Transverse colon (tissue), 4 donors: ENCODE measurements around the gene OR56A3. TPM values are rescaled to one million over a fixed set of nuclear protein-coding genes. Genes with fewer than 3 reads are reported as not detected.

Experiments used
- DNase-seq: peaks from one replicate; pipeline ENCODE4 v3.0.0-alpha.2; 2019
- H3K27ac ChIP-seq, 4 donors: fragments of 200-600 bp; sonication (generic); 2 replicates each; pipeline ENCODE4 v1.5.1; 2016 to 2018; ENCODE audit warnings: inconsistent platforms in 4 of 4
- H3K27me3 ChIP-seq: fragments of 200-600 bp; sonication (generic); 2 replicates; pipeline ENCODE4 v1.5.1; 2017; ENCODE audit warnings: inconsistent platforms
- H3K36me3 ChIP-seq, 4 donors: fragments of 200-600 bp; sonication (generic); 2 replicates each; pipeline ENCODE4 v1.5.1; 2017 to 2019; ENCODE audit warnings: inconsistent platforms in 4 of 4
- H3K4me1 ChIP-seq, 4 donors: fragments of 200-600 bp; sonication (generic); 2 replicates each; pipeline ENCODE4 v1.5.1; 2017 to 2020; ENCODE audit warnings: inconsistent platforms in 4 of 4
- H3K4me3 ChIP-seq, 4 donors: fragments of 200-600 bp; sonication (generic); 1 replicate in 1 of 4; 2 replicates in 3 of 4; pipeline versions ENCODE4 v1.5.1 to v1.6.1; 2017 to 2019; ENCODE audit warnings: inconsistent platforms in 4 of 4
- H3K9me3 ChIP-seq, 2 donors: fragments of 200-600 bp; sonication (generic); 2 replicates each; pipeline ENCODE4 v1.5.1; 2017 to 2019; ENCODE audit warnings: inconsistent platforms in 2 of 2
- CTCF ChIP-seq, 5 experiments: fragments of 200-600 bp in 3 of 5; fragments of 450-650 bp in 2 of 5; sonication (generic) in 3 of 5; IDR thresholded peaks; 1 replicate in 2 of 5; 2 replicates in 3 of 5; pipeline ENCODE4 v1.5.1; 2016 to 2017; ENCODE audit warnings: antibody characterized with exemption in 5 of 5, inconsistent platforms in 3 of 5, mild to moderate bottlenecking in 2 of 5, moderate library complexity in 1 of 5
- EP300 ChIP-seq: sonication (generic); formaldehyde crosslinking; IDR thresholded peaks from one replicate; pipeline ENCODE4 v1.6.1; 2017; ENCODE audit warnings: antibody characterized with exemption, low read depth
- POLR2A ChIP-seq: fragments of 450-650 bp; IDR thresholded peaks from one replicate; pipeline ENCODE4 v1.6.1; 2016; ENCODE audit warnings: antibody characterized with exemption, mild to moderate bottlenecking, moderate library complexity
- POLR2AphosphoS5 ChIP-seq, 3 donors: sonication (generic); formaldehyde crosslinking; IDR thresholded peaks; one replicate each; pipeline ENCODE4 v1.6.1; 2016; ENCODE audit warnings: antibody characterized with exemption in 3 of 3
- WGBS, 2 donors: methylation state at CpG; one replicate each; pipeline ENCODE4 v1.1.5; 2018; ENCODE audit warnings: low coverage in 1 of 2; 5-methylcytosine and 5-hydroxymethylcytosine counted together
- in situ Hi-C, 4 donors: fragments of 200-750 bp; cut with MboI; loops; one replicate each; pipeline versions ENCODE4 v1.15.0 to v1.15.1; 2017; ENCODE audit warnings: low sequenced_read_pairs in 3 of 4, low pct_ligation_motif_present in 1 of 4, low pct_unique_long_range_greater_than_20kb in 1 of 4
- intact Hi-C: fragments of 100-400 bp; cut with DNase I; formaldehyde crosslinking; loops from one replicate; pipeline ENCODE4 v1.15.1; 2023; ENCODE audit warnings: low total_unique reads
- total RNA-seq, 4 donors: library from RNA; depleted of rRNA; stranded (reverse); fragments of >200 nt; gene quantifications; one replicate each; pipeline ENCODE4 v1.1.0, GENCODE V29; 2016

Gene OR56A3
- total RNA-seq, 4 donors from 2014 or later, result not detected

DNA sequence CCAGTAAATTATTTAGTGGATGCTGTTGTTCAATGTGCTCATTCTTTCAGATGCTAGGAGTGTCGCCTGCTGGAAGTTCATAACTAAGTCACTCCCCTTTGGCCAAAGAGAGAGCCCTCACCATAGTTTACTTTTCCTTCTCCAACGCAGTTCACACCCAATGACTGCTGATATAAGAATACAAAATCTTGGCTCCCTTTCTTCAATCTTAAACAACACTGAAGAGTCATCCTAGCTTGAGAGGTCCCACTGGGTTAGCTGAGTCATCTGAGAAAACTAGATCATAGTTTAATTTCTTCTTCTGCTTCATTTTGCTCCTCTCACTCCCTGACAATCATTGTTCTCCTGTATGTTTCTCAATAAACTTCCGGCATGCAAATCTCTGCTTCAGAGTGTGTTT, 50.1 kb downstream of the OR56A3 start:
- Histone ChIP-seq H3K4me1 (no peaks in the 10 kb centered on the region), H3K9me3 (no peaks in the 10 kb centered on the region), H3K36me3 (no peaks in the 10 kb centered on the region), H3K27me3 (peaks cover 6% of the 10 kb centered on the region), H3K4me3 (no peak overlapping the region), H3K27ac (no peak overlapping the region)
- in situ Hi-C loops (no loop called here), intact Hi-C loops (no loop called here)
- TF ChIP-seq CTCF (IDR thresholded peaks at IDR 0.05) (no peak), POLR2AphosphoS5 (IDR thresholded peaks at IDR 0.05) (no peak), EP300 (no peak), POLR2A (no peak)
- 52 to 70% methylated on average over 3 of the region's 3 CpGs for WGBS, 2 donors
- no peak for DNase-seq

GRCh38 chr11:5992604-5993251, 50.7 kb downstream of the OR56A3 start:
- H3K9me3 ChIP-seq, result no peaks in the 10 kb centered on the region
- H3K4me3 ChIP-seq, result no peak overlapping the region
- WGBS, 2 donors, result 53 to 83% methylated on average over 1 to 3 of the region's 3 CpGs
- TF ChIP-seq EP300 (no peak), CTCF (IDR thresholded peaks at IDR 0.05) (peak in 4 of 5 experiments; percentile 34 to 48 (median 46))
- H3K36me3 ChIP-seq, result no peaks in the 10 kb centered on the region
- no peak overlapping the region for H3K27ac ChIP-seq
- in situ Hi-C loops, result no loop called here
- H3K27me3 ChIP-seq, result peaks cover 6% of the 10 kb centered on the region
- intact Hi-C loops, result no loop called here
- H3K4me1 ChIP-seq, result no peaks in the 10 kb centered on the region
- DNase-seq, result no peak

DNA sequence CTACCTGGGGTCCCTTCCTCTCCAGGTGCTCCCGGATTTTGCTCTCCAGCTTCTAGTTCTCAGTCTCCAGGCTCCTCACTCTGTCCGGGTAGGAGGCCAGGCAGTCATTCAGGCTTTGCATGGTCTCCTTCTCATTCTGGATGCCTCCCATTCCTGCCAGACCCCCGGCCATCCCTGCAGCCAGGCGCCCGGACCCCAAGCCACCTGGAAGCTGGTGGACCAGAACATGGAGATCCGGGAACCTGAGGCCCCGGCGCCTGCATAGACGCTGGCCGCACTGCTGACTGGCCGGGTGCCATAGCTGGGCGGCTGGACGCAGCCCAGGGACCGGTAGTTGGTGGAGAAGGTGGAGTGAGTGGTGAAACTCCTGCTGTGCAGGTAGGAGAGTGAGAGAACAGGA, 52.7 kb downstream of the OR56A3 start:
- H3K27me3 ChIP-seq, result peaks cover 5% of the 10 kb centered on the region
- intact Hi-C loops (no loop called here), in situ Hi-C loops (no loop called here)
- H3K9me3 ChIP-seq, result no peaks in the 10 kb centered on the region
- H3K4me3 ChIP-seq, result no peak overlapping the region
- H3K27ac ChIP-seq, result no peak overlapping the region
- H3K4me1 ChIP-seq, result no peaks in the 10 kb centered on the region
- H3K36me3 ChIP-seq, result no peaks in the 10 kb centered on the region
- no peak for DNase-seq
- WGBS, 2 donors, result 45 to 88% methylated on average over 2 to 14 of the region's 14 CpGs
- no peak for TF ChIP-seq POLR2A
- no peak for TF ChIP-seq POLR2AphosphoS5 (IDR thresholded peaks at IDR 0.05)
- no peak for TF ChIP-seq CTCF (IDR thresholded peaks at IDR 0.05)
- no peak for TF ChIP-seq EP300

Other genes starting within 250 kb of the OR56A3 start
- not detected for gene OR56B1, start 205.8 kb upstream of the OR56A3 start, total RNA-seq
- not detected for gene OR52N4, start 188.0 kb upstream of the OR56A3 start, total RNA-seq
- 1 to 10 TPM in 1 of 4 donors, not detected in 3; 1.1 TPM for gene OR52N5, start 158.9 kb upstream of the OR56A3 start, total RNA-seq
- gene OR52N1, start 151.0 kb upstream of the OR56A3 start, total RNA-seq, result not detected
- gene OR52N2, start 133.3 kb upstream of the OR56A3 start, total RNA-seq, result not detected
- gene OR52E6, start 100.4 kb upstream of the OR56A3 start, total RNA-seq, result not detected
- not detected for gene OR52E8, start 84.6 kb upstream of the OR56A3 start, total RNA-seq
- not detected for gene OR52E4, start 61.6 kb upstream of the OR56A3 start, total RNA-seq
- not detected for gene OR52E5, start 49.0 kb upstream of the OR56A3 start, total RNA-seq
- gene OR56A5, start 26.2 kb downstream of the OR56A3 start, total RNA-seq, result not detected
- gene OR52L1, start 44.7 kb downstream of the OR56A3 start, total RNA-seq, result not detected
- gene OR56A4, start 64.7 kb downstream of the OR56A3 start, total RNA-seq, result under 1 TPM in 1 of 4 donors, not detected in 3; 0.14 TPM
- under 1 TPM in 1 of 4 donors, not detected in 3; 0.14 TPM for gene OR56A1, start 88.5 kb downstream of the OR56A3 start, total RNA-seq
- gene OR56B4, start 165.4 kb downstream of the OR56A3 start, total RNA-seq, result not detected
- gene OR52B2, start 228.1 kb downstream of the OR56A3 start, total RNA-seq, result 1 to 10 TPM in 1 of 4 donors, under 1 TPM in 1, not detected in 2; 0.41 to 1.6 TPM